Measurements from ENCODE around the gene HSPA4. TPM values are rescaled to one million over a fixed set of nuclear protein-coding genes. Genes with fewer than 3 reads are reported as not detected.
A peak's percentile ranks its signal among the peaks of the same experiment; 100 is the strongest.
"Not testable (repeated sequence)": the region's sequence is repeated elsewhere in the genome, so short reads cannot be mapped to it uniquely, and the experiment has no call there.

Gene HSPA4
- polyA plus RNA-seq (ENCODE audit: insufficient read length in 4 of 4), result 100 to 1,000 TPM; 117 to 157 (median 141) TPM

DNA sequence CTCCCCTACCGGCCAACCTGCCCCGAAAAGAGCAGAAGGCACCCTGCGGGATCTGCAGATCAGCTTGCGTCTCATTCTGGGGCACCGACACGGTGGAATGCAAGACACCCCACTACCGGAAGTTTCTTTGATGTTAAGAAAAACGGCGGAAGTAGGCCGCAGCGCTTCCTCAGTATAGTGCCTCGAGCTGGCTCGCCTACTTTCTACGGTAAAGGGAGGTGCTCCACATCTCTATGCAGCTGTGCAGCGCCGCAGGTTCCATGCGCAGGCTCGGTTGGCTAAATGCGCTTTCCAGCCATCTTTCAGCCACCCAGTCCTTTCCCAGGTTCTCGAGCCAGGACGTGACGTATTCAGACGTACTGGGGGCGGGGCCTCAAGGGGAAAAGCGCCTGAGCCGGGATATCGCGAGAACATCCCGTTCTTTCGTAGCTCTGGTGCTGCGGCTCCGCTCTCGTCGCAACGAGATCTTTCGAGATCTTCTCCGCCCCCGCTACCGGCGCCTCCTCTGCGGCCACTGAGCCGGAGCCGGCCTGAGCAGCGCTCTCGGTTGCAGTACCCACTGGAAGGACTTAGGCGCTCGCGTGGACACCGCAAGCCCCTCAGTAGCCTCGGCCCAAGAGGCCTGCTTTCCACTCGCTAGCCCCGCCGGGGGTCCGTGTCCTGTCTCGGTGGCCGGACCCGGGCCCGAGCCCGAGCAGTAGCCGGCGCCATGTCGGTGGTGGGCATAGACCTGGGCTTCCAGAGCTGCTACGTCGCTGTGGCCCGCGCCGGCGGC, at the start of gene HSPA4:
HSPA4 (plus strand) TSS at position 472 of the 775 bp plus-strand sequence; CDS start at position 710, 238 bp downstream.
- DNase-seq (ENCODE audit: low read depth in 4 of 4, low spot score in 3 of 4), result peak; percentile 98 to 99 (median 98)

DNA sequence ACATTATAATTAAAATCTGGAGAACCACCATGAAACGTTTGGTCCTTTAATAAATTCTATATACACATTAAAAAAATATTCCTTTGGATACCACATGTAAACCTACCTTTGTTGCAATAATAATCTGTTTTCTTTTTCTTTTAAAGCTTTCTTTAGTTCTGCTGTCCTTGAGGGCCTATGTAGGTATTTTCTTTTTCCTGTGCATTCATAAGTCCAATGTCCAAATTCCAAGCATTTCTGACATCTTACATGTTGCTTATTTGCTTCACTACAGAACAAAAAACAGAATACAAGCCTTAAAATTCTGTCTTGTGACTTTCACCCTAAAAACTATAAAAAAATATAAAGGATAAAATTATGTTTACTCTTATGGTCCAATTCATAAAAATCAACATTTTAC, 45.2 kb upstream of the HSPA4 start:
- DNase-seq (ENCODE audit: low read depth in 4 of 4, low spot score in 3 of 4), result no peak

DNA sequence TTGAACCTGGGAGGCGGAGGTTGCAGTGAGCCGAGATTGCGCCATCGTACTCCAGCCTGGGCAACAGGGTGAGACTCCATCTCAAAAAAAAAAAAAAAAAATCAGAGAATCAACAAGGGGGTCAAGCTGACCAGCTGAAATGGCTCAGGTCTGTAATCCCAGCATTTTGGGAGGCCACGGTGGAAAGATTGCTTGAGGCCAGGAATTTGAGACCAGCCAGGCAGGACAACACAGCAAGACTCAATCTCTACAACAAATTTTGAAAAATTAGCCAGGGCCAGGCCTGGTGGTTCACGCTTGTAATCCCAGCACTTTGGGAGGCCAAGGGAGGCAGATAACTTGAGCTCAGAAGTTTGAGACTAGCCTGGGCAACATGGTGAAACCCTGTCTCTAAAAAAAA, 43.4 kb upstream of the HSPA4 start:
- DNase-seq (ENCODE audit: low read depth in 4 of 4, low spot score in 3 of 4), result not testable (repeated sequence)

DNA sequence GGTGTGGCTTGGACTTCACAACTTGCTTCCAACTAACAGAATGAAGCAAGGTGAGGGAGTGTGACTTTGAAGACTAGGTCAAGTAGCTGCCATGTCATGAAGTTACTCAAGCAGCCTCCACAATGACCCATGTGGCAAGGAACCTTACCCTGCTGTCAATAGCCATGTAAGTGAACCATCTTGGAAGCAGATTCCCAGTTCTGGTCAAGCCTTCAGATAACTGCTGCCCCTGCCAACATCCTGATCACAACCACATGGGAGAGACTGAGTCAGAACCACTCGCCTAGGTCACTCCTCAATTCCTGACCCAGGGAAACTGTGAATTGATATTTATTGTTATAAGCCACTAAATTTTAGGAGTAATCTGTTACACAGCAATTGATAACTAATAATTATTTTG, 36.3 kb upstream of the HSPA4 start:
- no peak for DNase-seq (ENCODE audit: low read depth in 4 of 4, low spot score in 3 of 4)

DNA sequence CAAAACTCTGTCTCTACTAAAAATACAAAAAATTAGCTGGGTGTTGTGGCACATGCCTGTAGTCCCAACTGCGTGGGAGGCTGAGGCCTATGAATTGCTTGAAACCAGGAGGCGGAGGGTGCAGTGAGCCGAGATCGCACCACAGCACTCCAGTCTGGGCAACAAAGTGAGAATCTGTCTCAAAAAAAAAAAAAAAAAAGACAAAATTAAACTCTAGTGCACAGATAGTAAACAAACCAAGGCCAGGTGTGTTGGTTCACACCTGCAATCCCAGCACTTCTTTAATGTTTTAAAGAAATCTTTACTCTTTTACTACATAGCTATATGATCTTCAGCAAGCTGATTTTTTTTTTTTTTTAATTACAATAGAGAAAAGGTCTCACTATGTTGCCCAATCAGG, 33.8 kb upstream of the HSPA4 start:
- no peak for DNase-seq (ENCODE audit: low read depth in 4 of 4, low spot score in 3 of 4)

DNA sequence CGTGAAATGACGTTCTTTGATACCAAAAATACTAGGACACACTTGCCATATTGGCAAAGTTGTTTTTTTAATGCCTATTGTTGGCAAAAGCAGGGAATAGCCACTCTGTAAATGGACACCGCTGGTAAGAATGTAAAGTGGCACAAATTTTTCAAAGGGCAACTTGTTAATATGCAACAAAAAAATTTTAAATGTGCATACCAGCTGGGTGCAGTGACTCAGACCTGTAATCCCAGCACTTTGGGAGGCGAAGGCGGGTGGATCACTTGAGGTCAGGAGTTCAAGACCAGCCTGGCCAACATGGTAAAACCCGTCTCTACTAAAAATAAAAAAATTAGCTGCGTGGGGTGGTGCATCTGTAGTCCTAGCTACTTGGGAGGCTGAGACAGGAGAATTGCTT, 32.3 kb upstream of the HSPA4 start:
- DNase-seq (ENCODE audit: low read depth in 4 of 4, low spot score in 3 of 4), result not testable (repeated sequence)

DNA sequence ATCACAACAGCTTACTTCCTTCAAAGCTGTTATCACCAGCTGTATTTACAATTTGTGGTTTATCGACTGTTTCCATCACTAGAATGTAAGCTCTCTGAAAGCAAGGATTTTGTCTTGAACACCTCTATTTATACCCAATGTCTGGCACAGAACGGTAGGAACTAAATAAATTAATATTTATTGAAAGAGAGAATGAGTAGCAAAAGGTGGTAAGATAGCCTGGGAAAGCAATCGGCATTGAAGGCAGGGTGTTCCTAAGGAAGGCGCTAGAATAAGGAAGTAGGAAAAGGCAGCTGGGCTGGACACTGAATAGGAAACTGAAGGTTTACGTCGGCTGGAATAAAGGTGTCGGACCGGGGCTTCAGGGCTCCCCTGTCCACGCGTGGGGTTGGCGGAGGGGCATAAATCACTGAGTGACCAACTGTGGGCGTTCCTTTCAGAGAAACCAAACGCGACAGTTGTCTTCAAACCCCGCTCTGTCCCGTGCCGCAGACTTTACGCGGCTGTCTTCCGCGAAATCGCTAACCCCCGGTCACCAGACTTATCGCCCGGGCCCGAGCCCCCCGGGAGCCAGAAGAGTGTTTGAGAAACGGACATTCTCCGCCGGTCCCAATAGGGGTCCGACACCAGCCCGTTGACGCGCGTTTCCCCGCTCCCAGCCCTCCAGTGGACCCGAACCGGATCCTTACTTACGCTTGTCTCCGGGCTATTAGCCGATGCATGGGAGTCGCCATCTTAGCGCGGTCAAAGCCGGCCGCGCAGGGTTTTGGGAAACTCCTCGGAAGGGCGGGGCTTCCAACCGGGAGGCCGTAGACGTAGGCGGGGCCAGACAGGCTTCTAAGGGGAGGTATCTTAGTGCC, 25.8 kb upstream of the HSPA4 start, which contains the start of gene ZCCHC10:
ZCCHC10 (minus strand) TSS at position 746 of the 860 bp plus-strand sequence; CDS start at position 734, 12 bp downstream.
- DNase-seq (ENCODE audit: low read depth in 4 of 4, low spot score in 3 of 4), result peak; percentile 90 to 94 (median 92)

DNA sequence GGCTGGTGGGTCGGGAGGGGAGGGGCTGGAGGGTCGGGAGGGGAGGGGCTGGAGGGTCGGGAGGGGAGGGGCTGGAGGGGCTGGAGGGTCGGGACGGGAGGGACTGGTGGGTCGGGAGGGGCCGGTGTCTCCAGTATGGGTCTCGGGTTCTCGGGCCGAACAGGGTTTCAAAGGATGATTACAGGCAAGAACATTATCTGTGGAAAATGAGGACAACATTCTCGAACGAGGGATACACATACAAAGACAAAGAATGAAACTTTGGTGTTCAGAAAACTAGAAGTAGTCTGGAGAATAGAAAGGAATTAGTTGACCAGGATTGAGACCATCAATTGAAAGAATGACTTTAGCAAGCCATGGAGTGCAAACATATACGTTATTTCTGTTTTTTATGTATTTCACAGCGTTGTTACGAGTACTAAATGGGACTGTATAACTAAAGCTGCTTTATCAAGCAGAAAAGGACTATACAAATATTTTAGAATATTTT, 25.1 kb upstream of the HSPA4 start:
- DNase-seq (ENCODE audit: low read depth in 4 of 4, low spot score in 3 of 4), result no peak

DNA sequence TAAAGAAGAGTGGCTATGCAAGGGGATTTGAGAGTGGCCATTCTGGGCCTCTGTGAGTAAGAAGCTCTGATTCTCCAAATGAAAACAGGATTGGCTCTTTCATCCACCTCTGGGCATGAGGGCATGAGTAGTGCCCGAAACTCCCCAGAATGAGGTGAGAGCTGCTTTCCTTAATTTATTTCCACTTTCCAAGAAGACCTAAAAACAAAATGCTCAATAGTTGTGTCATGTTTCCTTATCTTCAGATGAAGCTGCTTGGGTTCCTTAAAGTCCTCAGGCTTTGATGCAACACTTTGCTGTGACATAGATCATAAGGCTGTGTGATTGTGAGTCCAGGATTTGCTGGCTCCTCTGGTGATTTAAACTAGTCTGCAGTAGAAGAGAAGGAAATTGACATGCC, 22.4 kb upstream of the HSPA4 start:
- no peak for DNase-seq (ENCODE audit: low read depth in 4 of 4, low spot score in 3 of 4)

DNA sequence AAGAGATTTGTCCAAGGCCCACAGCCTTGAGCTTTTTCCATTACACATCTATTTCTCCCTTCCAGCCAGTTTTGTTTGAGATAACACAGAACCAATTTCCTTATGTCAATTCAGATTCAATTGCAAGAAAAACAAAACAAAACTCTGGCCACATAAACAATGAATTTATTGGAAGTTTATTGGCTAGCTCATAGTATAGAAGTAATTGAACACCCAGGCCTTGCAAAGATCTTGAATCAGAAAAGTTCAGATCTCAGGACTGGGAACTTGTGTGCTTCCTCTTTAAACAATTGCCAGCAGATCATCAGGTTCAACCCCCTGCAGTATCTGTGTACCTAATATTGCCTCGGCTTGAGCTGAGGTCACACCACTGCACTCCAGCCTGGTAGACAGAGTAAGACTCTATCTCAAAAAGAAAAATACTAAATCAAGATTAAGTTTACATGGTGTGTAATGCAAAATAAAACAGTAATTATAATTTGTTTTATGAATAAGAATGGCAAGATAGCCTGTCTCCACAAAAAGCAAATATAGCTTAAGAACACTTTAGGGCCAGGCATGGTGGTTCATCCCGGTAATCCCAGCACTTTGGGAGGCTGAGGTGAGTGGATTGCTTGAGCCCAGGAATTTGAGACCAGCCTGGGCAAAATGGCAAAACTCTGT, 21.3 kb upstream of the HSPA4 start:
- no peak for DNase-seq (ENCODE audit: low read depth in 4 of 4, low spot score in 3 of 4)

DNA sequence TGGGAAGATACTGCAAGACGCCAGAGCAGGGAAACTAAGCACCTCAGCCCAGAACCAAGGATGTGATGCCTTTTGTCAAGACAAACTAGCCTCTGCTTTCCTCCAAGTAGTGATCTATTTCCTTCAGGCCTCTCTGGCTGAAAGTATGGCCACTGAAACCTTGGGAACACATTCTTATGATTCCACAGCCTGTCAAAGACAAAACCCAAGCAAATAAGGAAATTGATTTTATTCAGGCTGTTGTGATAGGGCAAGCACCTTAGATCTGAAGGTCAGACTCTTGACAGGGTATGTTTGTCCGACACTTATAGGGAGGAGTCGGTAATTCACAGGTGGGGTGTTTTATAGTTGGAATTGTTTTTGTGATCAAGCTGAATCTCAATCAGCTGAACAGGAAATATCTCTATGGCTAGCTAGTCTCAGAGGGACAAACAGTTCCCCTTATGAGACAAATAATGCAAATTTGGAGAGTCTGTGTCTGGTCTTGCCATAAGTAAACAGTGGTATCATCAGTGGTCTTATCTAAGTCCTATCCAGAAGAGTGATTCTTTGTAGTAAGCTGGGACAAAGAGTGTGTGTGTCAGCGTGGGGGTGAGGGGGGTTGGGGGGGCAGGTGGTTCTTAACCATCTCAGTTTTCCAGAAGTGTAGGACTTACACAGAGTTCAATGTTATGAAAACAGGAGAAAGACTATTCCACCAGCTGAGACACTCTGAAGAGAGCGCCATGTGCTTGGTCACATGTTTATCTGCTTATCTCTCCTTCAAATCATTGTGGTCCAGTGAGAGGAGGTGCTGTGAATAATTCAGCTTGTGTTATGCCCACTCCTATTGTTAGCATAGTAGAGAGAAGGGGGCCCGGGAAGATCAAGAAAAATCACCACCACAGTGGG, 18.7 kb upstream of the HSPA4 start:
- no peak for DNase-seq (ENCODE audit: low read depth in 4 of 4, low spot score in 3 of 4)

DNA sequence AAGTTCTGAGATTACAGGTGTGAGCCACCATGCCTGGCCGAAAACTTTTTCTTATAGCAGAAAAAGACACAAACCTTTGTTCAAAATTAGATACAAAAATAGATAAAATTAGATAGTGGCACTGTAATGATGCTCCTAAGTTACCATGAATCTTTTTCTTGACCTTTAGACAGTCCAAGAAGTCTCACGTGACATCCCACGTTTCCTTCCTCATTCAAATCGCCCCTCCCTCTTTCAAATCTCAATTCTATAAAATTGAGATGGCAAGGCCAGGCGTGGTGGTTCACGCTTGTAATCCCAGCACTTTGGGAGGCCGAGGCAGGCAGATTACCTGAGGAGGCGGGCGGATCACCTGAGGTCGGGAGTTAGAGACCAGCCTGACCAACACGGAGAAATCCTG, 17.7 kb upstream of the HSPA4 start:
- no peak for DNase-seq (ENCODE audit: low read depth in 4 of 4, low spot score in 3 of 4)

DNA sequence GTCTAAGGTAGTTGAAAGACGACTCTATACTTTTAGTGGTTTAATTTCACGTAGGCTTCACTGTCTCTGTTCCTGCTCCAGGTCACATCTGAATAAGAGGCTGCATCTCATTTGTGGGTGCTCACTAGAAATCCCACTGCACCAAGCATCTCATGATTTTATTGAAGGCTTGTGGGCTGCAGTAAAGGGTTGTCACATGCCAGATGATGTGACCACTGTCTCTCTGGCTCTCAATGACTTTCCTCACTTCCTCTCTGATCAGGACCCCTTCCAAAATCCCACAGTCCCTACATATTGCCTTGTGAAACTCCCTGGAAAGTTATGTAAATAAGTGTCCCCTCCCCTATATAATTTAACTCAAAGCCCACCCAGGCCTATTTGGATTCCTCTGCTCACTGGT, 16.6 kb upstream of the HSPA4 start:
- DNase-seq (ENCODE audit: low read depth in 4 of 4, low spot score in 3 of 4), result no peak

DNA sequence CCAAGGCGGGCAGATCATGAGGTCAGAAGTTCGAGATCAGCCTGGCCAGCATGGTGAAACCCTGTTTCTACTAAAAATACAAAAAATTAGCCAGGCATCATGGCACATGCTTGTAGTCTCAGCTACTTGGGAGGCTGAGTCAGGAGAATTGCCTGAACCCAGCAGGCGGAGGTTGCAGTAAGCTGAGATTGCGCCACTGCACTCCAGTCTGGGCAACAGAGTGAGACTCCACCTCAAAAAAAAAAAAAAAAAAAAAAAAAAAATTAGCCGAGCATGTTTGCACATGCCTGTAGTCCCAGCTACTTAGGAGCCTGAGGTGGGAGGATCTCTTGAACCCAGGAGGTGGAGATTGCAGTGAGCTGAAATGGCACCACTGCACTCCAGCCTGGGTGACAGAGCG, 15.1 kb upstream of the HSPA4 start:
- not testable (repeated sequence) for DNase-seq (ENCODE audit: low read depth in 4 of 4, low spot score in 3 of 4)

DNA sequence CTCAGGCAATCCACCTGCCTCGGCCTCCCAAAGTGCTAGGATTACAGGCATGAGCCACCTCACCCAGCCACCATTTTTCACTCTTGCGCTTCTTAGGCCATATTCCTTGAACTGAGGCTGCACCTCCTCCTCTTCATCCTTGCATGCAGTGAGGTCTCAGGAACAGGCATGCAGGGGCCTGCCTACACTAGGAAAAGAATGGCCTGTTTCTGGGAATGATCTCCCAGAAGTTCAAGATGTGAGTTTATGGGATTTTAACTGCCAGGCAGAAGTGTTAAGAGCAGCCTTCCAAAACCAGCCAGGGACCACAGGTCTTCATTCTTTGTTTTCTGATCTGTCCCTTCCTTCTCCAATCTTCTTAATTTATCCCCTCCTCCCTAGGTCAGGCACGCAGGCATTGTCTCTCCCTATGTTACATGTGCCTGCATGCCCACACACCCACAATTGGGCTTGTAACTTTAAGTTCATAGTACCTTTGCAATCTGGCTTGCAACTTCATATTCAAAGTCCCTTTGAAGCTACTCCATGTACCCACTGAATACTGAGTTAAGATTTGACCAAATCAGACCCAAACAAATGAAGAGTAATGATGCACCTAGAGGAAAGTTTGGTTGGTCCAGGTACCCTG, 10.5 kb upstream of the HSPA4 start:
- DNase-seq (ENCODE audit: low read depth in 4 of 4, low spot score in 3 of 4), result no peak

DNA sequence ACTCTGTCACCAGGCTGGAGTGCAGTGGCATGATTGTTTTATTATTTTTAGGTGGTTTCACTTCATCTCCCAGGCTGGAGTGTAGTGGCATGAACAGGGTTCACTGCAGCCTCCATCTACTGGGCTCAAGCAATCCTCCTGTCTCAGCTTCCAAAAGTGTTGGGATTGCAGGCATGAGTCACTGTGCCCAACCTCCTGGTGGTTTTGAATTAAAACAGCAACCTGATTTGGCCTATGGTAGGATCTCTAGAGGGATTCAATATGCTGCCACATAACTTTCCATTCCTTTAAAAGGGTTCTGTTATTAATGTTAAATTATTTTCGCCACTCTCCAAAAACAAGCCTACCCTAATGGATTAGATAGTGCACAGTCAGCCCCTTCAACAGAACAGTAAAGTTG, 9.9 kb upstream of the HSPA4 start:
- no peak for DNase-seq (ENCODE audit: low read depth in 4 of 4, low spot score in 3 of 4)

DNA sequence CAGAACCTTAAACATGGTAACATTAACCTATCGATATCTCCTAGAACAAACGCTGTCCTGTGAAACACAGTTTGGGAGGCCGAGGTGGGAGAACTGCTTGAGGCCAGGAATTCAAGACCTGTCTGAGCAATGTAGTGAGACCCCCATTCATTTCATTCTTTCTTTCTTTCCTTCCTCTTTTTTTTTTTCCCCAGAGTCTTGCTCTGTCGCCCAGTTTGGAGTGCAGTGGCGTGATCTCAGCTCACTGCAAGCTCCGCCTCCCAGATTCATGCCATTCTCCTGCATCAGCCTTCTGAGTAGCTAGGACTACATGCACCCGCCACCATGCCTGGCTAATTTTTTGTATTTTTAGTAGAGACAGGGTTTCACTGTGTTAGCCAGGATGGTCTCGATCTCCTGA, 5.3 kb upstream of the HSPA4 start:
- DNase-seq (ENCODE audit: low read depth in 4 of 4, low spot score in 3 of 4), result not testable (repeated sequence)

DNA sequence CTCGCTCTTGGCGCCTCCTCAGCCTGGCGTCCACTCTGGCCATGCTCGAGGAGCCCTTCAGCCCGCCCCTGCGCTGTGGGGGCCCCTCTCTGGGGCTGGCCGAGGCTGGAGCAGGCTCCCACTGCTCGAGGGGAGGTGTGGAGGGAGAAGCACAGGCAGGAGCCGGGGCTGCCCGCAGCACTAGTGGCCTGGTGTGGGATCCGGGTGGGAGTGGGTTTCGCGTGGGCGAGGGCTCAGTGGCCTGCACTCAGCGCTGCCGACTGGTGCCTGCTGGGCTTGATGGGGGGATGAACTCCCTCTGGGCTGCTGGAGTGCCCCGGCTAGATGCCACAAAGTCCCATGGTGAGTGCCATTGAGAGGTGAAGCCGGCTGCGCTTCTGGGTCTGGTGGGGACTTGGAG, 4.4 kb upstream of the HSPA4 start:
- no peak for DNase-seq (ENCODE audit: low read depth in 4 of 4, low spot score in 3 of 4)

DNA sequence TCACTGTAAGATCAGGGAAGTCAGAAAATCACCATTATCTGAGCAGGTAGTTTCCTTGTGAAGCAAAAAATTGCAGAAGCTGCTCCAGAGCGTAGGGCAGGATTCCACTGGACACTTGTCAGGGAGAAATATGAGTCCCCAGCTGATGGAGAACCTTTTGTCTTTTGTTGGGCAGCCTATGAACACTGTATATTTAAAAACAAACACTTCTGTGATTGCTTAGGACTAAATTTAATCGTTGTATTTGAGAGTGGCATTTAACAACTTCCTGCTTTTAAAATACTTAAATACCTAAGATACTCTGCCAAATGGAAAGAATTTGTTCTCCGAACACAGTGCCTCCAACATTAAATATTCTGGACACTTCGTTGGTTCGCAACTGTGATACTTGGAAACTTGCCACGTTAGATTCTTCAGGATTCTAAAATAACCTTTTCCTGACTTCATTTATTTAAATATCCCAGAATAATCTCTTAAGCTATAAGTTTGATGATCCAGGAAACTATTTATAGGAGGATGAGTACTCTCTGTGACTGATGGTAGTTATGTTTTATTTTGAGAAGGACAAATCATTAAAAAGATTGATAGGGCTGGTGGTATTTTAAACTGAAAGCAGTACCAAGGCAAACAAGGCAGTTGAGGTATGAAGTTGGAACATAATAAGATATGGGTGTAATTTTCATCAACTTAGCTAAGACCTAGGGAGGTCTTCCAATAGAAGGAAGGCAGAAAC, 2.7 kb upstream of the HSPA4 start:
- DNase-seq (ENCODE audit: low read depth in 4 of 4, low spot score in 3 of 4), result no peak

Data from right renal pelvis (tissue), 4 donors.